Measurements from ENCODE around the gene LNX1. TPM values are rescaled to one million over a fixed set of nuclear protein-coding genes. Genes with fewer than 3 reads are reported as not detected.

LNX1 gene
- total RNA-seq, 1 experiment from 2014 or later, result 3.3 TPM

- Histone ChIP-seq H3K27me3 (ENCODE audit: insufficient read depth, low read length) (no peaks in the 10 kb centered on the region), H3K27ac (ENCODE audit: low read depth, low read length) (no peak overlapping the region), H3K79me2 (ENCODE audit: insufficient read depth, low read length) (peaks cover 51% of the 10 kb centered on the region), H3K36me3 (ENCODE audit: control insufficient read depth in 1 of 2, insufficient read depth in 2 of 2, low read length in 2 of 2) (peaks cover 23 to 26% of the 10 kb centered on the region in 2 experiments), H3K4me3 (replicated peaks in 1 of 2; ENCODE audit: low read depth in 1 of 2, low read length in 2 of 2) (no peak overlapping the region), H3K4me2 (ENCODE audit: low read length) (no peak overlapping the region), H3K9ac (ENCODE audit: low read length) (no peak overlapping the region), H3K9me2 (ENCODE audit: insufficient read depth) (no peaks in the 10 kb centered on the region), H3K9me3 (ENCODE audit: control insufficient read depth in 1 of 2, insufficient read depth in 1 of 2, low read depth in 1 of 2, low read length in 2 of 2) (no peaks in the 10 kb centered on the region), H3K4me1 (ENCODE audit: control insufficient read depth in 1 of 2, insufficient read depth in 2 of 2, low read length in 2 of 2) (no peaks in the 10 kb centered on the region), H2AFZ (ENCODE audit: low read depth, low read length, poor library complexity, severe bottlenecking) (no peak overlapping the region), H4K20me1 (ENCODE audit: insufficient read depth) (0 out of 2 replicates have a peak, but pooled peaks cover 5% of the 10 kb centered on the region)
- ChIA-PET POLR2A (no interaction called here), RAD21 (ENCODE audit: low non-redundant PET in 1 of 2, low total read pairs in 2 of 2, uncharacterized antibody in 2 of 2, unreplicated experiment in 2 of 2) (no interaction called here), CTCF (no interaction called here)
- intact Hi-C loops (cut with micrococcal nuclease), result no loop called here
- BruUV-seq (replicated peaks), result no TSS peak
- TF ChIP-seq ATF3 (IDR thresholded peaks at IDR 0.05) (no peak), TCF7L2 (IDR thresholded peaks at IDR 0.05; ENCODE audit: borderline replicate concordance, extremely low read depth, insufficient read depth, insufficient read length) (no peak)
- no peak for ATAC-seq
- no peak for DNase-seq (ENCODE audit: low read depth, low spot score)
Observed at GRCh38 chr4:53427366-53427765, 163.9 kb downstream of the LNX1 start.

GRCh38 chr4:53424280-53424679 is 167.0 kb downstream of the LNX1 start:
- Histone ChIP-seq H3K27me3 (ENCODE audit: insufficient read depth, low read length) (no peaks in the 10 kb centered on the region), H3K4me1 (ENCODE audit: control insufficient read depth in 1 of 2, insufficient read depth in 2 of 2, low read length in 2 of 2) (no peaks in the 10 kb centered on the region), H3K9ac (ENCODE audit: low read length) (no peak overlapping the region), H3K36me3 (ENCODE audit: control insufficient read depth in 1 of 2, insufficient read depth in 2 of 2, low read length in 2 of 2) (peaks cover 11 to 17% of the 10 kb centered on the region in 2 experiments; a peak in 2 of 4 replicates), H3K9me2 (ENCODE audit: insufficient read depth) (no peaks in the 10 kb centered on the region), H3K4me3 (replicated peaks in 1 of 2; ENCODE audit: low read depth in 1 of 2, low read length in 2 of 2) (no peak overlapping the region), H3K79me2 (ENCODE audit: insufficient read depth, low read length) (peaks cover 50% of the 10 kb centered on the region), H3K9me3 (ENCODE audit: control insufficient read depth in 1 of 2, insufficient read depth in 1 of 2, low read depth in 1 of 2, low read length in 2 of 2) (no peaks in the 10 kb centered on the region), H4K20me1 (ENCODE audit: insufficient read depth) (0 out of 2 replicates have a peak, but pooled peaks cover 5% of the 10 kb centered on the region), H2AFZ (ENCODE audit: low read depth, low read length, poor library complexity, severe bottlenecking) (no peak overlapping the region), H3K27ac (ENCODE audit: low read depth, low read length) (no peak overlapping the region), H3K4me2 (ENCODE audit: low read length) (no peak overlapping the region)
- RAD21 ChIA-PET (ENCODE audit: low non-redundant PET in 1 of 2, low total read pairs in 2 of 2, uncharacterized antibody in 2 of 2, unreplicated experiment in 2 of 2), result no interaction called here
- intact Hi-C loops (cut with micrococcal nuclease), result no loop called here
- TF ChIP-seq EZH2phosphoT487 (IDR thresholded peaks at IDR 0.05; ENCODE audit: borderline replicate concordance) (no peak), YY1 (IDR thresholded peaks at IDR 0.05; ENCODE audit: extremely low read depth, insufficient replicate concordance, low read depth, low read length) (no peak), FOSL1 (IDR thresholded peaks at IDR 0.05; ENCODE audit: low read depth) (no peak), REST (IDR thresholded peaks at IDR 0.05; ENCODE audit: low read depth) (no peak), ZBTB33 (IDR thresholded peaks at IDR 0.05; ENCODE audit: extremely low read depth, insufficient replicate concordance, low read length) (no peak), EZH2 (IDR thresholded peaks at IDR 0.05) (no peak), MAX (IDR thresholded peaks at IDR 0.05) (no peak), EGR1 (IDR thresholded peaks at IDR 0.05; ENCODE audit: low read depth) (no peak), JUND (IDR thresholded peaks at IDR 0.05) (no peak), ZFX (IDR thresholded peaks at IDR 0.05) (no peak), ZNF274 (IDR thresholded peaks at IDR 0.05; ENCODE audit: low read depth, low read length) (no peak), RAD21 (IDR thresholded peaks at IDR 0.05; ENCODE audit: low read depth) (no peak), POLR2A (IDR thresholded peaks at IDR 0.05; ENCODE audit: borderline replicate concordance, extremely low read depth, insufficient read depth, insufficient read length) (no peak)
- ATAC-seq (no peak), DNase-seq (ENCODE audit: low read depth, low spot score) (no peak)
- POLR2A ChIA-PET, result no interaction called here
- CTCF ChIA-PET, result no interaction called here
- BruUV-seq (replicated peaks), result no TSS peak

All from HCT116 (cell line).